Stomach (tissue), 4 donors: ENCODE data around the gene SKA1.

Experiments
- CTCF ChIP-seq, 7 experiments: fragments of 450-650 bp in 4 of 7; fragments of 200-600 bp in 3 of 7; sonication (generic) in 3 of 7; IDR thresholded peaks; one replicate each; pipeline ENCODE4 v1.5.1; 2016 to 2019; ENCODE audit warnings: antibody characterized with exemption in 7 of 7, control low read depth in 2 of 7, mild to moderate bottlenecking in 1 of 7
- EP300 ChIP-seq: sonication (generic); formaldehyde crosslinking; IDR thresholded peaks from one replicate; pipeline ENCODE4 v1.6.1; 2017; ENCODE audit warnings: antibody characterized with exemption
- POLR2A ChIP-seq, 4 donors: fragments of 450-650 bp; IDR thresholded peaks; one replicate each; pipeline ENCODE4 v1.6.1; 2016; ENCODE audit warnings: antibody characterized with exemption in 4 of 4, control low read depth in 2 of 4, mild to moderate bottlenecking in 1 of 4, moderate library complexity in 1 of 4
- POLR2AphosphoS5 ChIP-seq, 3 donors: sonication (generic); formaldehyde crosslinking; IDR thresholded peaks; one replicate each; pipeline ENCODE4 v1.6.1; 2016; ENCODE audit warnings: antibody characterized with exemption in 3 of 3

GRCh38 chr18:50397023-50397422 lies 22.2 kb downstream of the SKA1 start:
- no peak for TF ChIP-seq POLR2AphosphoS5 (IDR thresholded peaks at IDR 0.05)
- no peak for TF ChIP-seq CTCF (IDR thresholded peaks at IDR 0.05)
- TF ChIP-seq POLR2A (IDR thresholded peaks at IDR 0.05) = no peak
- no peak for TF ChIP-seq EP300
